Activated CD4-positive, alpha-beta T cell treated with anti-CD3 and anti-CD28 coated beads for 48 hours (primary cell): ENCODE results near the gene IRF5.
"Not testable (repeated sequence)": the region's sequence is repeated elsewhere in the genome, so short reads cannot be mapped to it uniquely, and the experiment has no call there.

Experiments
- DNase-seq: peaks from one replicate; pipeline ENCODE4 v3.0.0-alpha.2; 2020

Gene IRF5

DNA sequence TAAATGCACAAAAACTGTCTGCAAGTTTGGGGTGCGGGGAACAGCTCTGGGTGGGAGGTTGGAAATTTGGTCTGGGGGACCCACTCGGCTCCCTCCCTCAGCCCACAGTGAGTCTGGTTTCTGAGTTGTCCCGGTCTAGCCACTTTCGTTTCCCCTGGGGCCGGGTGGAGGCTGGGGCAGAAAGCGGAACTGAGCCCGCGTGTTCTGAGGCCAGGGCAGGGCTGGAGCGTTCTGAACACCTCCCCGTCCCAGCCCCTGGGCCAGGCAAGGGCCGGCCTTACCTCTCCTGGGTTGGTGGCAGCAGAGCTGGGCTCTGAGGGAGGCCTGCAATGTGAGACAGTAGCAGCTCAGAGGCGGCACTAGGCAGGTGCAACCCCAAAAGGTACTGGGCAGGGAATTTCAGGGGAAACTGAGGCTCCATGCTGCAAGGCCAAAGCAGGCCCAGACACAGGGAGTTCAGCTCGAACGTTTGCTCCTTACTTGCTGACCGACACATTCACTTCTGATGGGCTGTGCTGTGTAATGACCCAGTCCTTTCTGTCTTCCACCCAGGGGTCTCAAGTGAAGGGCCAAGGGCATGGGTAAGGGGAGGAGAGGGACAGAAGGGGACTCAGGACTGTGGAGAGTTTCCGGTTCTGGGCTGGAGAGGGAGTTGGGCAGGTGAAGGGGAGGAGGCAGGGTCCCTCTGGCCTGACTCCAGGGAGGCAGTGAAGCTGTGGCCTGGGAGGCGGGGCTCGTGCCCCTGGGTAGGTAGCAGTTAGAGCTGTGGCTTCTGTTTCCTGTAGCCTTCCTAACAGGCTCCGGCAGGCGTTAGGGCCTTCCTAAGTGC is 3.0 kb downstream of the IRF5 start:
- no peak for DNase-seq

DNA sequence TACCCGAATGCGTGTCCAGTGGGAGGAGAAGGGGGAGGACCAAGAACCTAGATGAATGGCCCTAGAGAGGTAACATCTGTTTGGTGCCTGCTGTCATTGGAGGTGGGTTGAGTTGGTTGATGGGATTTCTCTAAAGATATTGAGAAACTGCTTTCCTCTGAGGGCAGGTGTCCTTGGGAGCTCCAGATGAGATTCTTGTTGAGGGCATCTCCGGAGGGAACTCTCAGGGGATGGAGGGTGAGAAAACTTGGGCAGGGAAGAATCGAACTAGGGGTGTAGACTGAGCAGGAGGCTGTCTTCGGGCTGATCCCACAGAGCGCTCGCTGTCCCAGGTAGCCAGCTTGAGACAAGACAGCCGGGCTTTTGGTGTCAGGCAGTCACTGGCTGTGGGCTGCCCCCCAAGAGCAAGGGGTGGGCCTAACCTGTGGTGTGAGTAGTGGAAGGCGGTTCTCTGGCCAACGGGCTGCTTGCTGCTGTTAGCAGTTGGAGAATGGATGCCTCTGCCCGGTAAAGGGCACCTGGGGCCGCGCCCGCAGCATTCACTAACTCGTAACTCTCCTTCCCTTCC is 3.7 kb downstream of the IRF5 start:
- DNase-seq = no peak

DNA sequence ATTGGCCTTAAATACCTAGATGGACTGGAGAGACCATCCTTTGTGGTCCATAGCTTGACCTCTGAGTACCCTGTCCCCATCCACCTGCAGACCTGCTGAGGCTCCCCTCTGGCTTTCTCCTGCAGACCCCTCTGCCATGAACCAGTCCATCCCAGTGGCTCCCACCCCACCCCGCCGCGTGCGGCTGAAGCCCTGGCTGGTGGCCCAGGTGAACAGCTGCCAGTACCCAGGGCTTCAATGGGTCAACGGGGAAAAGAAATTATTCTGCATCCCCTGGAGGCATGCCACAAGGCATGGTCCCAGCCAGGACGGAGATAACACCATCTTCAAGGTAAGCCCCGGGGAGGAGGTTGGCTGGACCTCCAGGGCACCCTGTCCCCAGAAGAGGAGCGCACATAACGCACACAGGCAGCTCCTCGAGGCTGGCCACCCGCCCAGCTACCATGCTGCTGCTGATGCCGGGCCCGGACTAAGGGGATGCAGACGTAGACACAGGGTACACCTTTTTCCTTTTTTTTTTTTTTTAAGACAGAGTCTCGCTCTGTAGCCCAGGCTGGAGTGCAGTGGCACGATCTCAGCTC is 4.3 kb downstream of the IRF5 start:
- DNase-seq = no peak

DNA sequence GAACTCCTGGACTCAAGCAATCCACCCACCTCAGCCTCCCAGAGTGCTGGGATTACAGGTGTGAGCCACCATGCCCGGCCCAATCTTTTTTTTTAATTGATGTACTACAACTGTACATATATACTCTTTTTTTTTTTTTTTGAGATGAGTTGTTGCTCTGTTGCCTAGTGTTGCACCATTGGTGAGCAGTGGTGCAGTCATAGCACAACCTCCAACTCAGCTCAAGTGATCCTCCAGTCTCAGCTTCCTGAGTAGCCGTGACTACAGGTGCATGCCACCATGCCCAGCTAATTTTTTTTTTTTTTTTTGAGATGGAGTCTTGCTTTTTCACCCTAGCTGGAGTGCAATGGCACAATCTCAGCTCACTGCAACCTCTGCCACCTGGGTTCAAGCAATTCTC is 5.5 kb downstream of the IRF5 start:
- DNase-seq = not testable (repeated sequence)

DNA sequence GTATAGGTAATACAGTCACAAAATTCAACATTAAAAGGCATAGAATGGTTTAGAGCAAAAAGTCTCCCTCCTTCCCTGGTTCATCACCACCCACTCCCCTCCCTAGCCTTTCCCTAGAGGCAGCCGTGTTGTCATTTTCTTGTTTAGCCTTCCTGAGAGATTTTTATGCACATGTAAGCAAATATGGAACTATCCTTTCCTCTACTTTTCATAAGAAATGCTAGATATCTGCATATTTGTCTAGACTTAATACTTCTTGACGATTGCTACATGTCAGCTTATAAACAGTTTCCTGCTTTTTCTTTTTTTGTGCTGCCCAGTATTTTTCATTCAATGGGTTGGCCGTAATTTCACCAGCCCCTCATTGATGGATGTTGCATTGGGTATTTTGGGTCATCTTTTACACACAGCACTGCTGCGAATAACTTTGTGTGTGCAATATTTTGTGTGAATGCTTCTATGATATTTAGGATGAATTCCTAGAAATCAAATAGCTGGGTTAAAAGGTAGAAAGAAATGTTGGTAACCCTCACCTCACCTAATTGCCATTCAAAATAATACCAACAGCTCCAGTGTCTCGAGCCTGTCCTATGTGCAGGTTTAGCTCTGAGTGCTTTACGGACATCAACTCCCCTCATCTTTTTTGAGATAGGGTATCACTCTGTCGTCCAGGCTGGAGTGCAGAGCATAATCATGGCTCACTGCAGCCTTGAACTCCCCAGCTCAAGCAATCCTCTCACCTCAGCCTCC is 6.9 kb downstream of the IRF5 start:
- no peak for DNase-seq

DNA sequence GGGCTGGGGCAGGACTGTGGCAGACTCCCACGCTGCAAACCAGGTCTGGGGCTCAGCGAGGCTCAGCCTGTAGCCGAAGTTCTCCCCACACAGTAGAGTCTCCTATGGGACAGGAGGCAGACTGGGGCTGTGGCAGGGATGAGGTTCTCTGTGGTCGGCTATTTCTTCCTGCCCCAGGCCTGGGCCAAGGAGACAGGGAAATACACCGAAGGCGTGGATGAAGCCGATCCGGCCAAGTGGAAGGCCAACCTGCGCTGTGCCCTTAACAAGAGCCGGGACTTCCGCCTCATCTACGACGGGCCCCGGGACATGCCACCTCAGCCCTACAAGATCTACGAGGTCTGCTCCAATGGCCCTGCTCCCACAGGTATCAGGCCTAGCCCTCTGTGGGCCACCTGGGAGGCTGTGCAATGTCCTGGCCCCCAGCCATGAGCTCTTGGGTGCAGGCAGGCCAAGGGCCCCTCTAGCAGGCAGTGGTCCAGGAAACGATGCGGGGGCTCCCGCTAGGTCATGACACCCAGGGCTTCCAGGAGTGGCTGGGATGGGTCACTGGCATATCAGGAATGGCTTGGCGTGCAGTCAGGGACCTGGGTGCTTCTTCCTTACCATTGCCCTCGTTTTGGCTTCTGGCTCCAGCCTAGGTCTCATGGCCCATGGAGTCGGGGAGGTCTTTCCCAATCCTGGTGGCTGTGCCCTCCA is 8.1 kb downstream of the IRF5 start:
- DNase-seq = no peak

DNA sequence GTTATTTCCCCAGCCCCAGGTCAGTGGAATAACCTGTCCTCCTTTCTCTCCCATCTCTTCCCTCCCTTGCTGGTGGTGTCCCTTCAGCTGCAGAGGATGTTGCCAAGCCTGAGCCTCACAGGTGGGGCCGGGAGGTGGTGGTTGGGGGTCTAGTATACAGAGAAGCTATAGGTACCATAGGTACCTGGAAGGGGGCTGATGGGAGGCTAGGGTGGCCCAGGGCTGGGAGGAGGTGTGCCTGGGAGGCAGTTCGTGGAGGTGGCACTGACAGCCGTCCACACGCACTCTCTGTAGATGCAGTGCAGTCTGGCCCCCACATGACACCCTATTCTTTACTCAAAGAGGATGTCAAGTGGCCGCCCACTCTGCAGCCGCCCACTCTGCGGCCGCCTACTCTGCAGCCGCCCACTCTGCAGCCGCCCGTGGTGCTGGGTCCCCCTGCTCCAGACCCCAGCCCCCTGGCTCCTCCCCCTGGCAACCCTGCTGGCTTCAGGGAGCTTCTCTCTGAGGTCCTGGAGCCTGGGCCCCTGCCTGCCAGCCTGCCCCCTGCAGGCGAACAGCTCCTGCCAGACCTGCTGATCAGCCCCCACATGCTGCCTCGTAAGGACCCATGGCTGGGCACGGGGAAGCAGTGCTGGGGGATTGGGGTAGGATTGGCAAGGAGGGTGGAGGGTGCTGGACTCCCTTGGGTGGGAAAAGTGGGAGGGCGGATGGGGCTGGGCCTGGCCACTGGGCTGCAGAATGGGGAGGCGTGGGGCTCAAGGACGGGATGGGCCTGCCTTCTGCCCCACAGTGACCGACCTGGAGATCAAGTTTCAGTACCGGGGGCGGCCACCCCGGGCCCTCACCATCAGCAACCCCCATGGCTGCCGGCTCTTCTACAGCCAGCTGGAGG is 9.5 kb downstream of the IRF5 start:
- peak; percentile 42 for DNase-seq

DNA sequence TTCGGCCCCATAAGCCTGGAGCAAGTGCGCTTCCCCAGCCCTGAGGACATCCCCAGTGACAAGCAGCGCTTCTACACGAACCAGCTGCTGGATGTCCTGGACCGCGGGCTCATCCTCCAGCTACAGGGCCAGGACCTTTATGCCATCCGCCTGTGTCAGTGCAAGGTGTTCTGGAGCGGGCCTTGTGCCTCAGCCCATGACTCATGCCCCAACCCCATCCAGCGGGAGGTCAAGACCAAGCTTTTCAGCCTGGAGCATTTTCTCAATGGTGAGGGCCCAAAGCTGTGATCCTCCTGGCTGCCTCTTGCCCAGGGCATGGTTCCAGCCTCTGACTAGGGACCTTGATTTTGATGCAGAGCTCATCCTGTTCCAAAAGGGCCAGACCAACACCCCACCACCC is 10.1 kb downstream of the IRF5 start:
- no peak for DNase-seq

DNA sequence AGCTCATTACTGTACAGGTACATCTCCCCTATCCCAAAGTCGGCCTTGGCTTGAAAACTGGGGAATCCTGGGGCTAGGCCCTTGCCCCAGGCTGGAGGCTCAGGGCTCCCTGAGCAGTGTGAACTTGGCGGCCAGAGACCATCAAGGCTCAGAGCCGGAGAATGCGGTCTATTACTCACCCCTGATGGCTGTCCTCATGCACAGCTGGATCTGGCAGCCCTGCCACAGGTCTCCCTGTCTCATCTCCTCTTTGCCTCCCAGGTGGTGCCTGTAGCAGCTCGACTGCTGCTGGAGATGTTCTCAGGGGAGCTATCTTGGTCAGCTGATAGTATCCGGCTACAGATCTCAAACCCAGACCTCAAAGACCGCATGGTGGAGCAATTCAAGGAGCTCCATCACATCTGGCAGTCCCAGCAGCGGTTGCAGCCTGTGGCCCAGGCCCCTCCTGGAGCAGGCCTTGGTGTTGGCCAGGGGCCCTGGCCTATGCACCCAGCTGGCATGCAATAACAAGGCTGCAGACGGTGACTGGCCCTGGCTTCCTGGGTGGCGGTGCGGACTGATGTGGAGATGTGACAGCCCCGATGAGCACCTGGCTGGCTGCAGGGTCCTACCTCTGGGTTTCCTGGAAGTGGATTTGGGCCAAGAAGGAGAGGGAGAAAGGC is 10.7 kb downstream of the IRF5 start:
- no peak for DNase-seq

DNA sequence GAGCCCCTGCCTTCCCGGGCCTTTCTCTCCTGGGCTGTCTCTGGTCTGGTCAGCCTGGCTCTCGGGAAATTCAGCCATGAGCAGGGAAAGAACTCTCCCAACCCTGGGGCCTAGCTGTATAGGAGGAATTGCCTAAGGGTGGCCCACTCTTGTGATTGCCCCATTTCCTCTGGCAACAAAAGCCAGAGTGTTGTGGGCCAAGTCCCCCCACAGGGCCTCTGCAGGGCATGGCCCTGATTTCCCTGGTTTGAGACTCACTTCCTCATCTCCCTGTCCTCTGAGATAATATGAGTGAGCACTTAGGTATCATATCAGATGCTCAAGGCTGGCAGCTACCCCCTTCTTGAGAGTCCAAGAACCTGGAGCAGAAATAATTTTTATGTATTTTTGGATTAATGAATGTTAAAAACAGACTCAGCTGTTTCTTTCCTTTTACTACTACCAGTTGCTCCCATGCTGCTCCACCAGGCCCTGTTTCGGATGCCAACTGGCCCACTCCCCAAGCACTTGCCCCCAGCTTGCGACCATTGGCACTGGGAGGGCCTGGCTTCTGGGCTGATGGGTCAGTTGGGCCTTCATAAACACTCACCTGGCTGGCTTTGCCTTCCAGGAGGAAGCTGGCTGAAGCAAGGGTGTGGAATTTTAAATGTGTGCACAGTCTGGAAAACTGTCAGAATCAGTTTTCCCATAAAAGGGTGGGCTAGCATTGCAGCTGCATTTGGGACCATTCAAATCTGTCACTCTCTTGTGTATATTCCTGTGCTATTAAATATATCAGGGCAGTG is 11.4 kb downstream of the IRF5 start:
- no peak for DNase-seq

DNA sequence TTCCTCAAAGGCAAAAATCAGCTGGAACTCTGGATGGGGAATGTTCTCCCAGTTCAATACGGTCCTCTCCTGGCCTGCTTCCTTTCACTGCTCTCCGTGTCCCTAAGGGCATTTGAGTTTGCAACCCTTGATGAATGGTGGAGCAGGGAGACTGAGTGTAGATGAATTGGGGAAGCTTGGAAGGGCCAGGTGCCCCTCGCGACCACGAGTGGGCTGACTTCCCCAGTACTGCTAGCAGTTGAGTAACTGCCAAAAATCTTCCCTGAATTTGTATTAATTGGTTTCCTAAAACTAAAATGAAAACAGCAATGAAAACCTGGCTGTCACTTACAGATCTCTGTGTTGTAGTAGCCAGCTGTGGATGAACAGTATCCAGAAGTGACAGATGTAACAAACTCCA is 13.6 kb downstream of the IRF5 start:
- DNase-seq = no peak

DNA sequence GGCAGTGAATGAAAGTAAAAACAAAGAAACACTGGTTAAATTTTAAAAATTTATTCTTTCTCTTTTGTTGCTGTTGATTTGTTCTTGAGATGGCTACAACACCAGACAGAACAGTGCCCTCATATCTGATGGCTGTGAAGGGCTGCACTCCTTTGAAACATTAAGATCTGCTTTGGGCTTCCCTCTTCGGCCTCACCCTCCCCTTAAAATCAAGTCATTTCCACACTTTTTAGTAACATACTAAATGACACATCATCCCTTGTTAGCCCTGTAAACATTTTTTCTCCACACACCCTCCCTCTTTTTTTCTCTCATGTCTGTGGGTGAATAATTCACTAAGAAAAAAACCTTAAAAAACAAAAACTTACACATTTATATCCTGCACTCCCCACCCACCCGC is 16.4 kb downstream of the IRF5 start:
- DNase-seq = no peak

DNA sequence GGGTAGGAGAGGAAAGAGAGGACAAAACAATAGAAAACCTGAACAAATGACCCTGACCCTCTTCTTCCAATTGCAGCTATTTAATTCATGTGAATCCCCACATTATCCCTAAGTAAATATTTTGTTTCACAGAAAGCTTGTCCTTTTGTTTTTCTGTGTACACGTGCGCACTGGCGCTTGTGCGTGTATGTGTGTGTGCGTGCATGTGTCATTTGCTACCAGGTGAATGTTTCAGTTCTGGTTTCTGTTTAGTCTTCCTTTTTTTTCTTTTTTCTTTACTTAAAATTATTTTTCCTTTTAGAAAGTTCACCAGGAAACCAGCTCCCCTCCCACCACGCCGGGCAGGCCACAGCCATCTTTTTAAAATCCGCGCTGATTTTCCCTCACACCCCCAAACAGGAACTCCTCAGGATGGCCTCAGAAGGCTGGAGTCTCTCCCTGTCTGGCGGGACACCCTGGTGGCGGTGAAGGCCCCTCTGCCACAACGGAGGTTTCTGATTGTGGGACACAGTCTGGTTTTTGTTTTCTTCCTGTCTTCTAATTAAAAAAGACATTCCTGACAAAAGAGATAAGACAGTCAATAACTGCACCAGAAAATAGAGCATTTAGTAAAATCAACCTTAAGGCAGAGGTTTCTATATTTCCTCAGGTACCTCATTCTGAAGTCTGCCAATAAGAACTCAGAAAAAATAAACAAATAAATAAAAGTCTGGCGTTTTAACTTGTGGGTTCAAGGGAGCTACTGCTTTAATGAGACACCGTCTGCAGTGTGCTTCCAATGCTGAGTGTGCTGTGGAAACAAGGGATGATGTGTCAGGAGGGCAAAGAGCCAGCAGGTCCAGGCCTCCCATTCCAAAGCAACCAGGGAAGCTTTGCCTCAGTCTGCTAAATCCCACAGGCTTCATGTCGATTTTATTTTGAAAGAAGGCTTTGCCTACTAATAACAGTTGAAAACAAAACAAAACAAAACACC is 17.4 kb downstream of the IRF5 start:
- DNase-seq = no peak

DNA sequence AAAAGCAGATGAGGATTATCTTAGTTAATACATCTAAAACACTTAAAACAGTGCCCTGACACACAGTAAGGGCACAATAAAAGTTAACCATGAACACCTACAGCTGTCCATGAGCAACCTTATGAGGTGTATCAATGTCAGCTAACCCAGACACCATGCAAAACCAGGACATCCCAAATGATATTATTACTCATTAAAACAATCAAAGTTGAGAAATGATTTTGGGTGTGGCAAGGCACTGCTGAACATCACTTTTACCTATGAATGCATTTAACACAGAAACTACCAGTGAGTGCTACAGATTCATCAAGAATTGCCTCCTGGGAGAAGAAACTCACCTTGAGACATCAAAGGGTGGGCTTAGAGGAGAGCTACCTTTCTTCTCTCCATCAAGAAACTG is 18.3 kb downstream of the IRF5 start:
- DNase-seq = no peak

DNA sequence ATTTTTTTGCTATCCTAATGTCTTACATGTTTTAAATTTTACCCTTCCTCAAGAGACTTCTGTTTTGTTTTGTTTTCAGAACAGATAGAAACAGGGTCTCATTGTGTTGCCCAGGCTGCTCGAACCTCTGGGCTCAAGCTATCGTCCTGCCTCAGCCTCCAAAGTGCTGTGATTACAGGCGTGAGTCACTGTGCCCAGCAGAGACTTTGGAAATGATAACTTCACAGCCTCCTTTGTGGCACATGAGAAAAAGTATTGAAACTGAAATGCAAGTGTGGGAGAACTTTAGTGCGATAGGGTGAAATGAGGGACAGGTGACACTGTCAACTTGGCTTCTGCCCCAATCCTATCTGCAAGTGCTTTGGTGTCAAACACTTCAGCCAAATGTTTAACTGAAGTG is 21.6 kb downstream of the IRF5 start:
- DNase-seq = peak; percentile 36

DNA sequence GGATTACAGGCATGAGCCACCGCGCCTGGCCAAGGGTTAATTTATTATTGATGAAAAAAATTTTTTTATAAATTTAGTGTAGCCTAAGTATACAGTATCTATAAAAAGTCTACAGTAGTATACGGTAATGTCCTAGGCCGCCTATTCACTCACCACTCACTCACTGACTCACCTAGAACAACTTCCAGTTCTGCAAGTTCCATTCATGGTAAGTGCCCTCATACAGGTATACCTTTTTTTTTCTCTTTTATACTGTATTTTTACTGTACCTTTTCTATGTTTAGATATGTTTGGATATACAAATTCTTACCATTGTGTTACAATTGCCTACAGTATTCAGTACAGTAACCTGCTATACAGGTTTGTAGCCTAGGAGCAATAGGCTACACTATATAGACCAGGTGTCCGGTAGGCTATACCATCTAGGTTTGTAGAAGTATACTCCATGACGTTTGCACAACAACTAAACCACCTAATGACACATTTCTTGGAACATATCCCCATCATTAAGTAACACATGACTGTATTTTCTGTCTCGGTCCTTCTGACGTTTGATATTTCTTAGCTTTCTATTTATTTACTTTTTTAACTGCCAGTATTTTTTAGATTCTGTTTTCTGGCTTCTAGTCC is 23.4 kb downstream of the IRF5 start:
- no peak for DNase-seq

DNA sequence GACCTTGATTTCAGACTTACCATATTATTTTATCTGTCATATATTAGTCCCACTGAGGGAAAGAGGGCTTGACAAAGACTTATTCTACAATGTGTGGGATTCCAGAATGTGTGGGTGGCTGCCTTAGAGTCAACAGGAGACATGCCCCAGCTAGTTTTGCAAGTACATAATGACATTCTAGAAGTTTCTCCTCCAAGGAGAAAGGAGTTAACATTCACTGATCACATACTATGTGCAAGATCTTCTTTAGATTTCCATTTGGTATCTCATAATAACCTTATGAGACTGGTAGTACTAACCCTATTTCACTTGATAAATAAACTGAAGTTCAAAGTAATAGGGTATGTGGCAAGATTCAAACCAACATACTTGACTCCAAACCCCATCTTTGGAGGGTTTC is 25.2 kb downstream of the IRF5 start:
- DNase-seq = no peak

DNA sequence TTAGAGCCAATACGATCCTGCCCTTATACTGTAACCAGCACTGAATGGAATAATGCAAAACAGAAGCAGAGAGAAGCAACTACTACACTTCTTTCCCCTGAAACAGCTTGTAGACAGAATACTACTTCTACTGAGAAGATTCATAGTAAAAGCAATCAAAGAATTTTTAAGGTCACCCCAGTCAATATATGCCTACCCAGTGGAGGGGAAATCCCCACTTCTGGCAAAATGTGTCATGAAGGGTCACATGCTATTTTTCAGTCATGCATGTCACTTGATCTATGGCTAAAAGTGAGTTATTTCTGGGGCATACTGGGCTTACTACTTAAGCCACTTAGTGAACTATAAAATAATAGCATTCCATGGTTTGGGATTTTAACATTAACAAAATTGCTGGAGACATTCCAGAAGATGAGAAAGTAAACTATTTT is 25.6 kb downstream of the IRF5 start:
- peak; percentile 59 for DNase-seq

DNA sequence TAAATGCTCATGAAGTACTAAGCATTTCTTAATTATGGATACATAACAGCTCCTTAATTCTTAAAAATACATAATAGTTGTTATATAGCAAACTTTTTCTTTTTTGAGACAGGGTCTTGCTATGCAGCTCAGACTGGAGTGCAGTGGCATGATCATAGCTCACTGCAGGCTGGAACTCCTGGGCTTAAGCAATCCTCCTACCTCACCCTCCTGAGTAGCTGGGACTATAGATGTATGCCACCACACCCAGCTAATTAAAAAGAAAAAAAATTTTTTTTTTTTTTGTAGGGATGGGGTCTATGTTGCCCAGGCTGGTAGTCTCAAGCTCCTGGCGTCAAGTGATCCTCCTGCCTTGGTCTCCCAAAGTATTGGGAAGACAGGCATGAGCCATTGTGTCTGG is 30.9 kb downstream of the IRF5 start:
- no peak for DNase-seq
